Kidney epithelial cell (primary cell): ENCODE results near the gene SLC6A3. TPM values are rescaled to one million over a fixed set of nuclear protein-coding genes. Genes with fewer than 3 reads are reported as not detected.
"Not testable (repeated sequence)": the region's sequence is repeated elsewhere in the genome, so short reads cannot be mapped to it uniquely, and the experiment has no call there.

ENCODE experiments used
- DNase-seq: peaks from one replicate; pipeline ENCODE4 v3.0.0-alpha.2; 2010; ENCODE audit warnings: low read depth
- H3K27me3 ChIP-seq: 2 replicates; pipeline ENCODE4 v1.6.0; 2011; ENCODE audit warnings: low read length; ENCODE audit not compliant: control insufficient read depth, insufficient read depth
- H3K36me3 ChIP-seq: 2 replicates; pipeline ENCODE4 v1.5.1; 2011; ENCODE audit warnings: low read length; ENCODE audit not compliant: control insufficient read depth, insufficient read depth
- H3K4me3 ChIP-seq: 2 replicates; pipeline ENCODE4 v1.5.1; 2011; ENCODE audit warnings: low read depth, mild to moderate bottlenecking, control low read depth, low read length
- CTCF ChIP-seq: IDR thresholded peaks from 2 replicates; pipeline ENCODE4 v1.5.1; 2011; ENCODE audit warnings: mild to moderate bottlenecking, moderate library complexity, low read length, control low read depth, inconsistent platforms; ENCODE audit not compliant: insufficient read depth, poor library complexity, severe bottlenecking
- total RNA-seq: library from RNA; depleted of rRNA; stranded (reverse); fragments of >200 nt; gene quantifications from 2 replicates; pipeline ENCODE4 v1.2.3, GENCODE V29; 2015

Gene SLC6A3
- total RNA-seq, 1 donor from 2014 or later: not detected

GRCh38 chr5:1424716-1425115 is 20.5 kb downstream of the SLC6A3 start:
- Histone ChIP-seq H3K4me3 (no peak overlapping the region), H3K27me3 (no peaks in the 10 kb centered on the region), H3K36me3 (no peaks in the 10 kb centered on the region)
- TF ChIP-seq CTCF: no peak
- no peak for DNase-seq

- Histone ChIP-seq H3K36me3 (no peaks in the 10 kb centered on the region), H3K4me3 (no peak overlapping the region), H3K27me3 (no peaks in the 10 kb centered on the region)
- DNase-seq: no peak
- no peak for TF ChIP-seq CTCF
Measured at GRCh38 chr5:1423901-1424603, 21.2 kb downstream of the SLC6A3 start.

GRCh38 chr5:1422522-1422921 is 22.7 kb downstream of the SLC6A3 start:
- not testable (repeated sequence) for H3K27me3 ChIP-seq, H3K4me3 ChIP-seq, DNase-seq, H3K36me3 ChIP-seq

- Histone ChIP-seq H3K36me3 (no peaks in the 10 kb centered on the region), H3K27me3 (no peaks in the 10 kb centered on the region), H3K4me3 (no peak overlapping the region)
- TF ChIP-seq CTCF: no peak
- no peak for DNase-seq
Measured at GRCh38 chr5:1421521-1422341, 23.5 kb downstream of the SLC6A3 start.

GRCh38 chr5:1420211-1421195 is 24.7 kb downstream of the SLC6A3 start:
- DNase-seq: no peak
- no peaks in the 10 kb centered on the region for H3K27me3 ChIP-seq
- TF ChIP-seq CTCF: no peak
- H3K4me3 ChIP-seq: no peak overlapping the region
- H3K36me3 ChIP-seq: no peaks in the 10 kb centered on the region
